Effector memory CD4-positive, alpha-beta T cell (primary cell): ENCODE results near the gene PDK4.

ENCODE experiments used
- DNase-seq, 3 donors: peaks; one replicate each; pipeline ENCODE4 v3.0.0-alpha.2; 2020
- H3K27ac ChIP-seq: 2 replicates; pipeline ENCODE4 v1.7.0; 2013; ENCODE audit warnings: mild to moderate bottlenecking, low read length, moderate library complexity; ENCODE audit not compliant: insufficient read depth, poor library complexity, severe bottlenecking
- H3K27me3 ChIP-seq: replicated peaks from 2 replicates; pipeline ENCODE4 v1.7.0; 2013; ENCODE audit warnings: mild to moderate bottlenecking, low read length; ENCODE audit not compliant: insufficient read depth, control insufficient read depth, poor library complexity, severe bottlenecking
- H3K36me3 ChIP-seq: 2 replicates; pipeline ENCODE4 v1.7.0; 2013; ENCODE audit warnings: mild to moderate bottlenecking, low read length, moderate library complexity; ENCODE audit not compliant: control insufficient read depth, insufficient read depth
- H3K4me1 ChIP-seq: 2 replicates; pipeline ENCODE4 v1.7.0; 2013; ENCODE audit warnings: low read length, mild to moderate bottlenecking; ENCODE audit not compliant: control insufficient read depth, insufficient read depth, poor library complexity, severe bottlenecking
- H3K4me3 ChIP-seq: 2 replicates; pipeline ENCODE4 v1.7.0; 2013; ENCODE audit warnings: low read length, low read depth, mild to moderate bottlenecking; ENCODE audit not compliant: insufficient read depth, poor library complexity, severe bottlenecking
- H3K9me3 ChIP-seq: 2 replicates; pipeline ENCODE4 v1.7.0; 2013; ENCODE audit warnings: mild to moderate bottlenecking, low read length, moderate library complexity; ENCODE audit not compliant: control insufficient read depth

The PDK4 gene

GRCh38 chr7:95536656-95537311, 59.5 kb downstream of the PDK4 start:
- Histone ChIP-seq H3K9me3 (no peaks in the 10 kb centered on the region), H3K36me3 (no peaks in the 10 kb centered on the region), H3K27ac (no peak overlapping the region), H3K4me1 (no peaks in the 10 kb centered on the region), H3K27me3 (no peaks in the 10 kb centered on the region), H3K4me3 (no peak overlapping the region)
- no peak for DNase-seq

- Histone ChIP-seq H3K27me3 (no peaks in the 10 kb centered on the region), H3K36me3 (no peaks in the 10 kb centered on the region), H3K4me3 (no peak overlapping the region), H3K4me1 (no peaks in the 10 kb centered on the region), H3K27ac (no peak overlapping the region), H3K9me3 (no peaks in the 10 kb centered on the region)
- no peak for DNase-seq
Measured at GRCh38 chr7:95535662-95536061, 60.7 kb downstream of the PDK4 start.

- Histone ChIP-seq H3K36me3 (no peaks in the 10 kb centered on the region), H3K27ac (no peak overlapping the region), H3K4me3 (no peak overlapping the region), H3K9me3 (no peaks in the 10 kb centered on the region), H3K4me1 (no peaks in the 10 kb centered on the region), H3K27me3 (no peaks in the 10 kb centered on the region)
- no peak for DNase-seq
Measured at GRCh38 chr7:95534796-95535195, 61.5 kb downstream of the PDK4 start.
